ENCODE data around the gene SYNGR2.
A peak's percentile ranks its signal among the peaks of the same experiment; 100 is the strongest.

Gene SYNGR2

GRCh38 chr17:78174346-78174869, 6.0 kb downstream of the SYNGR2 start:
- peak; percentile 76 to 87 for DNase-seq (ENCODE audit: low read depth in 1 of 2, low spot score in 1 of 2)
- TF ChIP-seq JUND (IDR thresholded peaks at IDR 0.05; ENCODE audit: low read depth) = no peak
- in situ Hi-C loops (cut with HindIII; ENCODE audit: low pct_unique_long_range_greater_than_20kb, low sequenced_read_pairs) = no loop called here

DNA sequence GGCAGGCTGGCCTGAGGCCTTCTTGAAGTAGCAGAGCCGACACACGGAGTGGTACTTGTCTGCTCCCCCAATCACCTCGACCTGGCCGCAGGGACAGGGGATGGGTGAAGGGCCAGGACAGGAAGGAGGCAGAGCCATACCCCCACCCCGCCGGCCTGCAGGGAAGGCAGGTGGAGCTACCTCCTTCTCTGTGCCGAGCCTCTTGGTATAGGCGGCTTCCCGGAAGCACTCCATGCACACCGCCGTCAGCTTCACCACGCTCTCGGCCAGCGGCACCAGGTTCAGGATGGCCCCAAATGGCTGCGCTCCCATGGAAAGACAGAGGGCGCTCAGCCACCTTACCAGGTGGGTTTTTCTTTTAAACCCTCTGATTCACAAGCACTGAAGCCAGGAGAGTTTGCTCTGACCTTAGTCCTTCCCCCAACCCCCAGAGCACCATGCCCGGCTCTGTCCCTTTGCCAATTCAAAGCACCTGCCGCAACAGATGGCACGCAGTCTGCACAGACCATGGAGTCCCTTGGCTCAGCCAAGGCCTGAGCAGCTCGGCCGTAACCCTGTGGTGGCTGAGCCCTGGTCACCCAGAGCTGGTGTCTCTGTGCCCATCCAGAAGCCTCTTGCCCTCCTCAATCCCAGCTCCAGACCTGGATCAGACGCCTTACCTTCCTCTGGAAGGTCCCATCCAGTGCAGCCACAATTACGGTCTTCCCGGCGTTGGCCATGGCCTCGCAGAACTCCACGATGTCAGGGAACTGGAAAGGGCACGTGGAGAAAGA, 6.7 kb downstream of the SYNGR2 start:
- no peak for TF ChIP-seq JUND (IDR thresholded peaks at IDR 0.05; ENCODE audit: low read depth)
- in situ Hi-C loops (cut with HindIII; ENCODE audit: low pct_unique_long_range_greater_than_20kb, low sequenced_read_pairs) = no loop called here
- peak in 1 of 2 experiments; percentile 59 for DNase-seq (ENCODE audit: low read depth in 1 of 2, low spot score in 1 of 2)

DNA sequence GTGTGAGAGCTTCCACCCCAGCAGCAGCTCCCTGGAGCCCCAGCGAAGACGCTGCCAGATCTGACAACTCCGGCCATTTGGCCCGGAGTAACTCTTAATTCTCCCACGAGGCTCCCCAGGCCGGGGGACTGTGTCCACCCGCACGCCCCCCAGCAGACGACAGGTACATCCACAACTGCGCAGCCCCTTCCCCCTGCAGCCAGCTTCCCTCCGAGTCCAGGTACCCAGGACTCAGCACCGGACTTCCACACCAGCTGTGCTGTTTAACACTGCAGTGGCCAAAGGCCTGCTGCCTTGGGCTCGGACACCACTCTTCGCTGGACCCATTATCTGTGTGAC, 7.2 kb downstream of the SYNGR2 start:
- no peak for DNase-seq (ENCODE audit: low read depth in 1 of 2, low spot score in 1 of 2)
- in situ Hi-C loops (cut with HindIII; ENCODE audit: low pct_unique_long_range_greater_than_20kb, low sequenced_read_pairs) = no loop called here
- TF ChIP-seq JUND (IDR thresholded peaks at IDR 0.05; ENCODE audit: low read depth) = no peak

DNA sequence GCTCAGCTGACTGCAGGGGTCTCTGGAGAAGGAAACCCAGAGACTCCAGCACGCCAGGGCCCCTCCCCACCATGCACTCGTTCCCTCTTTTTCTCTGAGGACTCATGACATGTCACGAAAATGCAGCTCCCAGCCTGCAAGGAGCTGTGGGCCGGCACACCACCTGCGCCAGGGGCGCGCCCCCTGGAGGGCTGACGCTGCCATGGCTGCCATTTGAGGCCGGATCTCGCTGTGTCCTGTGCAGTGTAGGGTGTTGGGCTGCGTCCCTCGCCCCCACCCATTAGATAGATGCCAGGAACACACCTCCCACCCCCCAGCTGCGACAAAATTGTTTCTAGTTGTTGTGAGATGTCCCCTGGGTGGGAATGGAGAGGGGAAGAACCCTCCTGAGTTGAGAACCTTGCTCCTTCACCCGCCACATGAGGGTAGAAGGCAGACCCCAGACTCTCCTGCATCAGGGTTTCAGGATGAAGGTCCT, 8.2 kb downstream of the SYNGR2 start:
- peak; percentile 60 to 82 for DNase-seq (ENCODE audit: low read depth in 1 of 2, low spot score in 1 of 2)
- in situ Hi-C loops (cut with HindIII; ENCODE audit: low pct_unique_long_range_greater_than_20kb, low sequenced_read_pairs) = no loop called here
- TF ChIP-seq JUND (IDR thresholded peaks at IDR 0.05; ENCODE audit: low read depth) = no peak

GRCh38 chr17:78179372-78179771, 11.0 kb downstream of the SYNGR2 start:
- in situ Hi-C loops (cut with HindIII; ENCODE audit: low pct_unique_long_range_greater_than_20kb, low sequenced_read_pairs) = no loop called here
- DNase-seq (ENCODE audit: low read depth in 1 of 2, low spot score in 1 of 2) = peak in 1 of 2 experiments; percentile 31
- no peak for TF ChIP-seq JUND (IDR thresholded peaks at IDR 0.05; ENCODE audit: low read depth)

- in situ Hi-C loops (cut with HindIII; ENCODE audit: low pct_unique_long_range_greater_than_20kb, low sequenced_read_pairs) = no loop called here
- TF ChIP-seq JUND (IDR thresholded peaks at IDR 0.05; ENCODE audit: low read depth) = no peak
- no peak for DNase-seq (ENCODE audit: low read depth in 1 of 2, low spot score in 1 of 2)
Observed at GRCh38 chr17:78180083-78180482, 11.7 kb downstream of the SYNGR2 start.

GRCh38 chr17:78180508-78180907, 12.1 kb downstream of the SYNGR2 start:
- in situ Hi-C loops (cut with HindIII; ENCODE audit: low pct_unique_long_range_greater_than_20kb, low sequenced_read_pairs) = no loop called here
- no peak for TF ChIP-seq JUND (IDR thresholded peaks at IDR 0.05; ENCODE audit: low read depth)
- DNase-seq (ENCODE audit: low read depth in 1 of 2, low spot score in 1 of 2) = no peak

GRCh38 chr17:78182504-78182903, 14.1 kb downstream of the SYNGR2 start:
- DNase-seq (ENCODE audit: low read depth in 1 of 2, low spot score in 1 of 2) = no peak
- TF ChIP-seq JUND (IDR thresholded peaks at IDR 0.05; ENCODE audit: low read depth) = no peak
- in situ Hi-C loops (cut with HindIII; ENCODE audit: low pct_unique_long_range_greater_than_20kb, low sequenced_read_pairs) = no loop called here

DNA sequence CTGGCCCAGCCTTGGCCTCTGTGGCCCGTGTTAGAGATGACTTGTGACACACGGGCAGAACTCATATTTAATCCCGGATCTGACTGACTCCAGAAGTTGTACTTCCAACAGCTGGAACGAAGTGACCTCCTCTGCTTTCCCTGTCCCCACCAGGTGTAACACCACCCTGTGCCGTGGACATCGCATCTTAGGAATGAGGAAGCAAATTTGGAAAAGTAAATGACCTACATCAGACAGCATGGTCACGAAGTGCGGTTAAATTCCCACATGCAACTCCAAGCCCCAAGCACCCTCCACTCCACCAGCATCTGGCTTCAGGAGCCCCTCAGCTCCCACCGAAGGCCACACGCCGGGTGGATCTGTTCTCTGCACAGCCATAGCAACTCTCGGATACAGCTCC, 15.5 kb downstream of the SYNGR2 start:
- in situ Hi-C loops (cut with HindIII; ENCODE audit: low pct_unique_long_range_greater_than_20kb, low sequenced_read_pairs) = no loop called here
- no peak for DNase-seq (ENCODE audit: low read depth in 1 of 2, low spot score in 1 of 2)
- no peak for TF ChIP-seq JUND (IDR thresholded peaks at IDR 0.05; ENCODE audit: low read depth)

- no peak for TF ChIP-seq JUND (IDR thresholded peaks at IDR 0.05; ENCODE audit: low read depth)
- in situ Hi-C loops (cut with HindIII; ENCODE audit: low pct_unique_long_range_greater_than_20kb, low sequenced_read_pairs) = no loop called here
- no peak for DNase-seq (ENCODE audit: low read depth in 1 of 2, low spot score in 1 of 2)
Observed at GRCh38 chr17:78184351-78184750, 16.0 kb downstream of the SYNGR2 start.

- no peak for TF ChIP-seq JUND (IDR thresholded peaks at IDR 0.05; ENCODE audit: low read depth)
- in situ Hi-C loops (cut with HindIII; ENCODE audit: low pct_unique_long_range_greater_than_20kb, low sequenced_read_pairs) = no loop called here
- no peak for DNase-seq (ENCODE audit: low read depth in 1 of 2, low spot score in 1 of 2)
Observed at GRCh38 chr17:78184868-78185267, 16.5 kb downstream of the SYNGR2 start.

GRCh38 chr17:78185981-78186691, 17.8 kb downstream of the SYNGR2 start:
- peak in 1 of 2 experiments; percentile 82 for DNase-seq (ENCODE audit: low read depth in 1 of 2, low spot score in 1 of 2)
- TF ChIP-seq JUND (IDR thresholded peaks at IDR 0.05; ENCODE audit: low read depth) = no peak
- in situ Hi-C loops (cut with HindIII; ENCODE audit: low pct_unique_long_range_greater_than_20kb, low sequenced_read_pairs) = no loop called here

All from T47D (cell line).